Measurements from ENCODE around the gene SLC5A10. TPM values are rescaled to one million over a fixed set of nuclear protein-coding genes. Genes with fewer than 3 reads are reported as not detected.
A peak's percentile ranks its signal among the peaks of the same experiment; 100 is the strongest.

SLC5A10 gene
- polyA plus RNA-seq, 1 of the 3 experiments (the other 2 are of a cell fraction): not detected

DNA sequence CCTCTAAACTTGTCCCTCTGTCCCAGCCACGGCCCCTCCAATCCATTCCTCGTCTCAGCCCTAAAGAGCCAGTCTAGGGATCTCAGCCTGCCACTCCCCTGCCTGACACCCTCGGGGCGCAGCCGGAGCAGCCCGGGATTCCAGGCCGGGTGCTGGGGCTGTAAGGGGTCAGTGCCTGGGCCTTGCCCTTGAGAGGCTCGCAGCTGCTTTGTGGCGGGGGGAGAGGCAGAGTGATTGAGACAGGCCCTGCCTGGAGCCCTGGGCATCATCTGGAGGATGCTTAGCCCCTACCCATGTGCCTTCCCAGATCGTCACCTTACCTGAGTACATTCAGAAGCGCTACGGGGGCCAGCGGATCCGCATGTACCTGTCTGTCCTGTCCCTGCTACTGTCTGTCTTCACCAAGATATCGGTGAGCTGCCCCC, 8.3 kb downstream of the SLC5A10 start (continued):
- TF ChIP-seq IRF3 (IDR thresholded peaks at IDR 0.05; ENCODE audit: low read depth, low read length): no peak

GRCh38 chr17:18960803-18961511, 9.0 kb downstream of the SLC5A10 start:
- no peak overlapping the region for H3K27ac ChIP-seq (ENCODE audit: low read depth in 2 of 2, low read length in 1 of 2)
- peak overlapping the region in 1 of 2 experiments; percentile 11; a peak in 1 of 4 replicates for H3K4me3 ChIP-seq (ENCODE audit: low read depth in 2 of 2, low read length in 1 of 2)
- no peak overlapping the region for H3K9ac ChIP-seq
- DNase-seq: peak; percentile 93
- H3K4me1 ChIP-seq (ENCODE audit: control insufficient read depth in 1 of 2, insufficient read depth in 2 of 2, low read depth in 1 of 2, low read length in 1 of 2): peaks cover 6 to 11% of the 10 kb centered on the region in 2 experiments; a peak in 2 of 4 replicates
- POLR2A ChIA-PET: interaction anchor here (0.6 to 1.2 kb wide), 2 partner anchors 62 to 450 kb away, joined by 3 read pairs; partner anchors contain the start of gene RNF112
- H3K4me2 ChIP-seq: no peak overlapping the region
- no peaks in the 10 kb centered on the region for H3K36me3 ChIP-seq (replicated peaks in 1 of 2; ENCODE audit: control insufficient read depth in 1 of 2, insufficient read depth in 2 of 2, low read length in 1 of 2)
- H3K9me2 ChIP-seq: no peaks in the 10 kb centered on the region
- peaks cover 10% of the 10 kb centered on the region for H3F3A ChIP-seq (replicated peaks; ENCODE audit: insufficient read depth)
- 66% methylated on average over 8 of the region's 17 CpGs for WGBS (ENCODE audit: low lambda C conversion rate)
- H3K79me2 ChIP-seq (ENCODE audit: insufficient read depth): no peaks in the 10 kb centered on the region
- CTCF ChIA-PET: interaction anchor here (0.7 to 3.7 kb wide), 29 partner anchors 9 to 403 kb away, joined by 3 to 34 read pairs (median 7); partner anchors contain the start of genes FAM83G, PRPSAP2 and SLC5A10
- H4K20me1 ChIP-seq (ENCODE audit: insufficient read depth): no peaks in the 10 kb centered on the region
- H3K27me3 ChIP-seq (ENCODE audit: insufficient read depth): no peaks in the 10 kb centered on the region
- H3K9me3 ChIP-seq: no peaks in the 10 kb centered on the region
- H2AFZ ChIP-seq (ENCODE audit: low read depth): peak overlapping the region; percentile 58; the same call in 1 of the 2 replicates
- peak; percentile 93 for TF ChIP-seq RAD21 (IDR thresholded peaks at IDR 0.05; ENCODE audit: low read length)
- TF ChIP-seq, protein P1, sequence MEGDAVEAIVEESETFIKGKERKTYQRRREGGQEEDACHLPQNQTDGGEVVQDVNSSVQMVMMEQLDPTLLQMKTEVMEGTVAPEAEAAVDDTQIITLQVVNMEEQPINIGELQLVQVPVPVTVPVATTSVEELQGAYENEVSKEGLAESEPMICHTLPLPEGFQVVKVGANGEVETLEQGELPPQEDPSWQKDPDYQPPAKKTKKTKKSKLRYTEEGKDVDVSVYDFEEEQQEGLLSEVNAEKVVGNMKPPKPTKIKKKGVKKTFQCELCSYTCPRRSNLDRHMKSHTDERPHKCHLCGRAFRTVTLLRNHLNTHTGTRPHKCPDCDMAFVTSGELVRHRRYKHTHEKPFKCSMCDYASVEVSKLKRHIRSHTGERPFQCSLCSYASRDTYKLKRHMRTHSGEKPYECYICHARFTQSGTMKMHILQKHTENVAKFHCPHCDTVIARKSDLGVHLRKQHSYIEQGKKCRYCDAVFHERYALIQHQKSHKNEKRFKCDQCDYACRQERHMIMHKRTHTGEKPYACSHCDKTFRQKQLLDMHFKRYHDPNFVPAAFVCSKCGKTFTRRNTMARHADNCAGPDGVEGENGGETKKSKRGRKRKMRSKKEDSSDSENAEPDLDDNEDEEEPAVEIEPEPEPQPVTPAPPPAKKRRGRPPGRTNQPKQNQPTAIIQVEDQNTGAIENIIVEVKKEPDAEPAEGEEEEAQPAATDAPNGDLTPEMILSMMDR (IDR thresholded peaks at IDR 0.05): peak; percentile 94
- TF ChIP-seq ELF1 (IDR thresholded peaks at IDR 0.05): no peak
- TF ChIP-seq TAF1 (IDR thresholded peaks at IDR 0.05; ENCODE audit: borderline replicate concordance, low read depth, low read length): no peak
- TF ChIP-seq GABPA (IDR thresholded peaks at IDR 0.05; ENCODE audit: low read depth): no peak
- TF ChIP-seq RXRA (IDR thresholded peaks at IDR 0.05; ENCODE audit: borderline replicate concordance, low read depth): no peak
- no peak for TF ChIP-seq MXI1 (IDR thresholded peaks at IDR 0.05; ENCODE audit: low read depth, low read length)
- TF ChIP-seq FOXM1 (IDR thresholded peaks at IDR 0.05; ENCODE audit: low read depth): no peak
- TF ChIP-seq MAX (IDR thresholded peaks at IDR 0.05; ENCODE audit: low read depth): 0 out of 2 replicates have a peak, but pooled peaks have one; percentile 44
- TF ChIP-seq FOXJ3 (CRISPR knock-in tag; IDR thresholded peaks at IDR 0.05): no peak
- no peak for TF ChIP-seq JUND (IDR thresholded peaks at IDR 0.05)
- no peak for TF ChIP-seq TEAD4 (IDR thresholded peaks at IDR 0.05; ENCODE audit: borderline replicate concordance, insufficient read depth)
- TF ChIP-seq FOSL2 (IDR thresholded peaks at IDR 0.05; ENCODE audit: borderline replicate concordance, low read depth): no peak
- no peak for TF ChIP-seq EZH2phosphoT487 (IDR thresholded peaks at IDR 0.05; ENCODE audit: borderline replicate concordance, low read depth)
- no peak for TF ChIP-seq IRF3 (IDR thresholded peaks at IDR 0.05; ENCODE audit: low read depth, low read length)
- TF ChIP-seq REST (IDR thresholded peaks at IDR 0.05; ENCODE audit: low read depth, low read length): no peak
- TF ChIP-seq MEF2A (IDR thresholded peaks at IDR 0.05; ENCODE audit: borderline replicate concordance, low read depth): no peak
- TF ChIP-seq GATA2 (CRISPR knock-in tag; IDR thresholded peaks at IDR 0.05): no peak
- TF ChIP-seq TCF12 (IDR thresholded peaks at IDR 0.05): peak; percentile 37; the same call in 1 of the 2 replicates
- TF ChIP-seq YY1 (IDR thresholded peaks at IDR 0.05; ENCODE audit: low read depth): no peak
- TF ChIP-seq RFX5 (IDR thresholded peaks at IDR 0.05; ENCODE audit: low read length): no peak
- TF ChIP-seq, protein P2, sequence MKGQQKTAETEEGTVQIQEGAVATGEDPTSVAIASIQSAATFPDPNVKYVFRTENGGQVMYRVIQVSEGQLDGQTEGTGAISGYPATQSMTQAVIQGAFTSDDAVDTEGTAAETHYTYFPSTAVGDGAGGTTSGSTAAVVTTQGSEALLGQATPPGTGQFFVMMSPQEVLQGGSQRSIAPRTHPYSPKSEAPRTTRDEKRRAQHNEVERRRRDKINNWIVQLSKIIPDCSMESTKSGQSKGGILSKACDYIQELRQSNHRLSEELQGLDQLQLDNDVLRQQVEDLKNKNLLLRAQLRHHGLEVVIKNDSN (IDR thresholded peaks at IDR 0.05; ENCODE audit: borderline replicate concordance, low read depth): peak; percentile 33; the same call in 1 of the 2 replicates
